GM23338 (cell line): Measurements from ENCODE around the gene SLC39A8. TPM values are rescaled to one million over a fixed set of nuclear protein-coding genes. Genes with fewer than 3 reads are reported as not detected.

Source experiments
- ATAC-seq: fragments of 200-7000 bp; cut with Tn5 transposase; 3 replicates; pipeline ENCODE4 v1.9.1; 2020
- DNase-seq: peaks from one replicate; pipeline ENCODE4 v3.0.0-alpha.2; 2015; ENCODE audit warnings: low spot score
- H2AFZ ChIP-seq: fragments of 200-600 bp; sonication (generic); 2 replicates; pipeline ENCODE4 v1.8.0; 2016; ENCODE audit warnings: antibody characterized with exemption, mild to moderate bottlenecking, moderate library complexity
- H3F3A ChIP-seq: fragments of 200-600 bp; sonication (generic); replicated peaks from 2 replicates; pipeline ENCODE4 v1.8.0; 2017; ENCODE audit warnings: antibody characterized with exemption, mixed run types, low read depth
- H3K27ac ChIP-seq: fragments of 200-600 bp; sonication (generic); 2 replicates; pipeline ENCODE4 v1.6.1; 2016; ENCODE audit warnings: low read depth
- H3K27me3 ChIP-seq: fragments of 200-600 bp; sonication (generic); 2 replicates; pipeline ENCODE4 v1.8.0; 2016; ENCODE audit warnings: mild to moderate bottlenecking, mixed run types, moderate library complexity; ENCODE audit not compliant: insufficient read depth
- H3K36me3 ChIP-seq: fragments of 200-600 bp; sonication (generic); 2 replicates; pipeline ENCODE4 v1.8.0; 2016; ENCODE audit warnings: mild to moderate bottlenecking; ENCODE audit not compliant: insufficient read depth
- H3K4me1 ChIP-seq: fragments of 200-600 bp; sonication (generic); 2 replicates; pipeline ENCODE4 v1.8.0; 2016; ENCODE audit warnings: mild to moderate bottlenecking, moderate library complexity; ENCODE audit not compliant: insufficient read depth
- H3K4me2 ChIP-seq: fragments of 200-600 bp; sonication (generic); 2 replicates; pipeline ENCODE4 v1.7.1; 2017; ENCODE audit warnings: mixed run types
- H3K4me3 ChIP-seq: fragments of 200-600 bp; sonication (generic); 2 replicates; pipeline ENCODE4 v1.6.1; 2016; ENCODE audit warnings: mixed run types
- H3K79me2 ChIP-seq: fragments of 200-600 bp; sonication (generic); replicated peaks from 2 replicates; pipeline ENCODE4 v1.8.0; 2017; ENCODE audit warnings: mild to moderate bottlenecking; ENCODE audit not compliant: insufficient read depth
- H3K9me2 ChIP-seq: fragments of 200-600 bp; sonication (generic); 2 replicates; pipeline ENCODE4 v1.8.0; 2017; ENCODE audit not compliant: insufficient read depth
- H4K20me1 ChIP-seq: fragments of 200-600 bp; sonication (generic); replicated peaks from 2 replicates; pipeline ENCODE4 v1.8.0; 2017; ENCODE audit warnings: mild to moderate bottlenecking; ENCODE audit not compliant: insufficient read depth
- H3K27ac Mint-ChIP-seq: 2 replicates; pipeline ENCODE4 v1.8.0; 2020; ENCODE audit warnings: inconsistent platforms, mild to moderate bottlenecking, moderate library complexity, mixed read lengths
- H3K27me3 Mint-ChIP-seq: 3 replicates; pipeline ENCODE4 v1.8.0; 2022; ENCODE audit warnings: low read depth, mild to moderate bottlenecking, moderate library complexity, mixed read lengths, inconsistent platforms; ENCODE audit not compliant: insufficient read depth, poor library complexity
- H3K36me3 Mint-ChIP-seq: 3 replicates; pipeline ENCODE4 v1.8.0; 2021; ENCODE audit warnings: low read depth, mild to moderate bottlenecking, inconsistent platforms, moderate library complexity, mixed read lengths
- H3K4me1 Mint-ChIP-seq: 3 replicates; pipeline ENCODE4 v1.8.0; 2020; ENCODE audit warnings: mild to moderate bottlenecking, inconsistent platforms, mixed read lengths
- H3K4me3 Mint-ChIP-seq: 3 replicates; pipeline ENCODE4 v1.8.0; 2021; ENCODE audit warnings: moderate library complexity, mild to moderate bottlenecking, inconsistent platforms, mixed read lengths
- H3K9me3 Mint-ChIP-seq: 3 replicates; pipeline ENCODE4 v1.8.0; 2020; ENCODE audit warnings: moderate library complexity, mild to moderate bottlenecking, inconsistent platforms, mixed read lengths
- CTCF ChIP-seq, 2 experiments: fragments of 200-600 bp in 1 of 2; sonication (generic) in 1 of 2; conservative IDR thresholded peaks; 2 replicates each; pipeline versions ENCODE4 v1.5.1 to v1.6.1; 2016 to 2017; ENCODE audit warnings: antibody characterized with exemption in 2 of 2, low read depth in 2 of 2, mild to moderate bottlenecking in 2 of 2, moderate library complexity in 1 of 2
- ETS1 ChIP-seq: IDR thresholded peaks from 2 replicates; pipeline ENCODE4 v1.6.1; 2016; ENCODE audit warnings: antibody characterized with exemption
- REST ChIP-seq: IDR thresholded peaks from one replicate; pipeline ENCODE4 v1.6.1; 2018; ENCODE audit warnings: antibody characterized with exemption; ENCODE audit not compliant: unreplicated experiment
- STAT1 ChIP-seq: IDR thresholded peaks from one replicate; pipeline ENCODE4 v1.6.1; 2016; ENCODE audit warnings: antibody characterized with exemption; ENCODE audit not compliant: unreplicated experiment
- ZNF114 ChIP-seq: fragments of 250-450 bp; sonication (Bioruptor Pico); IDR thresholded peaks from 2 replicates; pipeline ENCODE4 v1.5.0; 2020; ENCODE audit warnings: mild to moderate bottlenecking, moderate library complexity
- ZNF331 ChIP-seq: fragments of 250-450 bp; sonication (Bioruptor Pico); IDR thresholded peaks from 2 replicates; pipeline ENCODE4 v1.5.0; 2020; ENCODE audit warnings: low read depth, mild to moderate bottlenecking, moderate library complexity
- ZNF462 ChIP-seq: fragments of 250-450 bp; sonication (Bioruptor Pico); IDR thresholded peaks from 2 replicates; pipeline ENCODE4 v1.5.0; 2020; ENCODE audit warnings: mild to moderate bottlenecking, moderate library complexity
- polyA plus RNA-seq: library from polyadenylated mRNA; unstranded; fragments of >200 nt; fragmentation: Nextera tagmentation; extraction: Ambion mirVana; gene quantifications from 2 replicates; pipeline ENCODE4 v1.2.1, GENCODE V29; 2016
- total RNA-seq: library from RNA; depleted of rRNA; stranded (reverse); fragments of >200 nt; shearing (Covaris generic); gene quantifications from 2 replicates; pipeline ENCODE4 v1.2.3, GENCODE V29; 2014

SLC39A8 gene
- total and polyA plus RNA-seq, 2 experiments from 2014 or later = 20.1 to 42.5 TPM

GRCh38 chr4:102322736-102323135, 22.5 kb downstream of the SLC39A8 start:
- 0 out of 2 replicates have a peak, but pooled peaks cover 3% of the 10 kb centered on the region for H3F3A ChIP-seq
- H3K79me2 ChIP-seq = peaks cover 4% of the 10 kb centered on the region; the same call in 1 of the 2 replicates
- DNase-seq = peak; percentile 67
- H3K36me3 Mint-ChIP-seq = no peaks in the 10 kb centered on the region
- peaks cover 51% of the 10 kb centered on the region for H3K4me1 Mint-ChIP-seq
- no peaks in the 10 kb centered on the region for H3K9me3 Mint-ChIP-seq
- no peak overlapping the region for H3K4me3 Mint-ChIP-seq
- H3K4me3 ChIP-seq = no peak overlapping the region
- no peak overlapping the region for H3K27ac Mint-ChIP-seq
- TF ChIP-seq CTCF (conservative IDR thresholded peaks at IDR 0.05; ENCODE audit: low read depth in 2 of 2) (no peak), REST (no peak), ZNF114 (no peak)
- peak; percentile 61 for ATAC-seq
- H2AFZ ChIP-seq = no peak overlapping the region
- no peaks in the 10 kb centered on the region for H3K36me3 ChIP-seq
- no peaks in the 10 kb centered on the region for H3K27me3 ChIP-seq
- peaks cover 5% of the 10 kb centered on the region for H3K27me3 Mint-ChIP-seq
- H3K9me2 ChIP-seq = 0 out of 2 replicates have a peak, but pooled peaks cover 3% of the 10 kb centered on the region
- H3K4me1 ChIP-seq = peaks cover 44% of the 10 kb centered on the region
- no peaks in the 10 kb centered on the region for H4K20me1 ChIP-seq
- H3K4me2 ChIP-seq = peak overlapping the region; percentile 66
- peak overlapping the region; percentile 62 for H3K27ac ChIP-seq

GRCh38 chr4:102321260-102321995, 23.9 kb downstream of the SLC39A8 start:
- no peaks in the 10 kb centered on the region for H3K36me3 Mint-ChIP-seq
- DNase-seq = peak; percentile 34
- 0 out of 2 replicates have a peak, but pooled peaks cover 3% of the 10 kb centered on the region for H3F3A ChIP-seq
- no peaks in the 10 kb centered on the region for H3K9me3 Mint-ChIP-seq
- H3K4me3 Mint-ChIP-seq = no peak overlapping the region; the same call in 2 of the 3 replicates
- no peaks in the 10 kb centered on the region for H3K79me2 ChIP-seq
- no peaks in the 10 kb centered on the region for H3K9me2 ChIP-seq
- peak overlapping the region; percentile 62 for H3K27ac ChIP-seq
- peak overlapping the region; percentile 66 for H3K4me2 ChIP-seq
- no peaks in the 10 kb centered on the region for H3K36me3 ChIP-seq
- H3K27me3 ChIP-seq = no peaks in the 10 kb centered on the region
- H4K20me1 ChIP-seq = no peaks in the 10 kb centered on the region
- H3K4me1 ChIP-seq = peaks cover 44% of the 10 kb centered on the region
- H3K4me3 ChIP-seq = no peak overlapping the region
- H3K4me1 Mint-ChIP-seq = peaks cover 51% of the 10 kb centered on the region
- H2AFZ ChIP-seq = no peak overlapping the region
- peak overlapping the region; percentile 66 for H3K27ac Mint-ChIP-seq
- H3K27me3 Mint-ChIP-seq = peaks cover 5% of the 10 kb centered on the region
- peak; percentile 22 for ATAC-seq
- TF ChIP-seq ZNF462 (0 out of 2 replicates have a peak, but pooled peaks have one; percentile 3), STAT1 (no peak), ETS1 (no peak), ZNF331 (CRISPR knock-in tag) (no peak)
